Measurements from ENCODE around the gene OR6S1.
"Not testable (repeated sequence)": the region's sequence is repeated elsewhere in the genome, so short reads cannot be mapped to it uniquely, and the experiment has no call there.

OR6S1 gene

DNA sequence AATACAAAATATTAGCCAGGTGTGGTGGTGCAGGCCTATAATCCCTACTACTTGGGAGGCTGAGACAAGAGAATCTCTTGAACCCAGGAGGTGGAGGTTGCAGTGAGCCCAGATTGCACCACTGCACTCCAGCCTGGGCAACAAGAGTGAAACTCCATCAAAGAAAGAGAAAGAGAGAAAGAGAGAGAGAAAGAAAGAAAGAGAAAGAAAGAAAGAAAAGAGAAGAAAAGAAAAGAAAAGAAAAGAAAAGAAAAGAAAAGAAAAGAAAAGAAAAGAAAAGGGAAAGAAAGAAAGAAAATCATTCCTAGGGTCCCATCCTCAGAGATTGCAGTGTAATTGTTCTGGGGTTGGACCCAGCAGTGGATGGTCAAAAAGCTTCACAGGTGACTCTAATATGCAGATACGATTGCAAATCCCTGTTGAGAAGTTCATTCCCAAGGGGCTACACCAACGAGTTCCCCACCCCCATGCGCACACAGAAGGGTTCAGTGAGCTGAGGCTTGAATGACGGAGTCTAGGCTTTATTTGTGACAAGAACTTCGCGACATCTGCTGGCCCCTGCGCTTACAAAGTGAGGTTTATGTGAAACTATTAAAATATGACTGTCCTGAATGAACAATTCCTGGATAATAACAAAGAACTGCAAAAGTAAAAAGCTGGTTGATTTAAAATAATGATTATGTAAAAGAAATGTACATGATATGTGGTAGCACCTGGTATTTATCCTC, 32.9 kb downstream of the OR6S1 start:
- DNase-seq = no peak

DNA sequence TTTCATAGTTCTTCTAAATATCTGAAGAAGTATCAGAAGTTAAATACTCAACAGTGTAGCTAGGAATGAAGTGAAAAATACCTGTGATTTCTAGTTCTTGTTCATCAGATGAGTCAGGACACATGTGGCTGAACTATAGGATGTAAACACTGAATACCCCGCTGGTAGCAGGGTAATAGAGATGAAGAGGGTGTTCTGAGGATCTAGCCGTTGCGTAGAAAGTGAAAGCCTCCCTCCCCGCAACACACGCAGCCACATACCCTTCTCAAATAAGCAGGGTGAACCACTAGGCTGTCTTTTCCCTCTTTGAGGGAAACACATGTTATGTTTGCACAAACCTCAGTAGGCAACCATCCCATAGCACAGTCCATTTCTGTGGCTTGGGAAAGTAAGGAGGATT, 33.9 kb downstream of the OR6S1 start:
- DNase-seq = no peak

- DNase-seq = no peak
These were observed 34.6 kb downstream of the OR6S1 start for GRCh38 chr14:20606902-20607242.

GRCh38 chr14:20606190-20606901, 35.1 kb downstream of the OR6S1 start:
- DNase-seq = no peak

DNA sequence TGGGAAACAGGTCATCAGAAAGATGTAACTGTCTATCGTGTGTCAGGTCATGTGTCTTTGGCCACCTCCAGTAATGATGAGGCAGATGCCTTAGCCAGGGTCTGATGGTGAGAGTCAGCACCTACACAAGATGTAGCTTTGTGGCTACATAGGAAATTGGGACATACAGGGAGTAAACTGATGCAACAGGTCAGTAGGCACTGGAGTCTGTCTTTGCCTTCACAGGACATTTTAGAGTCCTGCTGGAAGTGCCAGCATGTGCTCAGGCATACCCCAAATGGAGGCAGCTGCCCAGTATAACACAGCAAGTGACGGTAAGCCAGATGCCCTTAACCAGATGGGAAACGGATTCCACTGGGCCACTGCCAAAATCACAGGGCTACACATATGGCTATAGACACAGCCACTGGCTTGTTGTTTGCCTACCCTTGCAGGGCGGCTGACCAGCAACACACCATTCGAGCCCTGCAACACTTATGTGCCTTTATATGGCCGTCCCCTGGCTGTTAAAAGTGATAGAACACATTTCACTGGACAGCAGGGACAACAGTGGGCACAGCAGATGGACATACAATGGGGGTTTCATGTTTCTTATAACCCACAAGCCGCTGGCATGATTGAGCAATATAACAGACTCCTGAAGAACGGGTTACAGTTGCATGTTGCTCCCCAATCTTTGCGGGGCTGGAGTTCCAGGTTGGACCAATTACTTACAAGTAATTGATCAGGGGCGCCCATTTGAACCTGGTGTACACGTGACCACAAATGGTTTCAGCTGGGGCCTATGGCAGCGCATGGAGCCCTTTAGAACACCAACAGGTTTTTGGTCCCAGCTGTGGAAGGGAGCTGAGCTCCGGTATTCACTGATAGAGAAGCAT, 37.4 kb downstream of the OR6S1 start:
- DNase-seq = no peak

DNA sequence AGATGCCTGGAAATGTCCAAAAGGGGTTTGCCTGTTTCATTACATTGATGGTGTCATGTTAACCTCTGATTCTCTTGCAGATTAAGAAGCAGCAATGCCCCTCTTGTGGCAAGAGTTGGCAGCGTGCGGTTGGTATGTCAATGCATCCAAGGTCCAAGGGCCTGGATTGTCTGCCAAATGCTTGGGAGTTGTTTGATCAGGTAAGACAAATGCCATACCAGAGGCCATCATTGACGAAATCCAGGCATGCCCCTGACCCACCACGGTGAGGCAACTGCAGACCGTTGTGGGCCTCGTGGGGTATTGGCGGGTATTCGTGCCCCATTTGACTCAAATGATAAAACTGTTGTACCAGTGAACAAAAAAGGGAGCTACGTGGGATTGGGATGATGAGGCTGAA, 38.9 kb downstream of the OR6S1 start:
- no peak for DNase-seq

GRCh38 chr14:20601522-20601921, 40.0 kb downstream of the OR6S1 start:
- no peak for DNase-seq

DNA sequence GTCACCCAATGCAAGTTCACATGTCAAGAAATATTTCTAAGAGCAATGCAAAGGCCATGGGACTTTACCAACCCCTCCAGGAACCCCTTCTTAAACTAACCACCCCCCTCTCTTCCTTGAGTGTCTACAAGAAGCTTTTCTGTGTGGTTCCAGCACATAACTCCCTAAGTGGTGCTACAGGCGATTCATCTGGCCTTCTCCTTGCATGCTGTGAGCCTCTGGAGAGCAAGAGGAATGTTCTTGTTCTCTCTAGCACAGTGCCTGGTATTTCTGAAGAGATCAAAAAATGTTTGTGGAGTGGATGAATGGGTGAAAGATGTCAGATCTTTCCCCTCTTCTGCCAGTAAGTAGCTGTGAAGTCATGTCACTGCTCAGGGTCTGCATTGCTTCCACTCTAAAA, 44.4 kb downstream of the OR6S1 start:
- DNase-seq = no peak

DNA sequence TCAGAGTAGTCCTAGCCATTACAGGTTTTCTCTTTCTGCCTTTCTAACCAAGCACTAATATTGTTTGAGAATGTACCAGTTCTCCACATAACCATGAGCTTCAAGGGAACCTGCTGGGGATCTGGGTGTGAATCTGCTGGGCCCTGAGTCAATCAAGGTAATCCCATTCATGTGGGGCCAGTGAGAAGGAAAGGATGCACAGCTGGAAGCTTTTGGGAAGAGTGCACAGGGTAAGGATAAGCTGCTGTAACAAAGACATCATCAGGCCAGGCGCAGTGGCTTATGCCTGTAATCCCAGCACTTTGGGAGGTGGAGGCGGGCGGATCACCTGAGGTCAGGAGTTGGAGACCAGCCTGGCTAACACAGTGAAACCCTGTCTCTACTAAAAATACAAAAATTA, 45.8 kb downstream of the OR6S1 start:
- DNase-seq = not testable (repeated sequence)

- no peak for DNase-seq
These were observed 48.9 kb downstream of the OR6S1 start for GRCh38 chr14:20592574-20592973.

DNA sequence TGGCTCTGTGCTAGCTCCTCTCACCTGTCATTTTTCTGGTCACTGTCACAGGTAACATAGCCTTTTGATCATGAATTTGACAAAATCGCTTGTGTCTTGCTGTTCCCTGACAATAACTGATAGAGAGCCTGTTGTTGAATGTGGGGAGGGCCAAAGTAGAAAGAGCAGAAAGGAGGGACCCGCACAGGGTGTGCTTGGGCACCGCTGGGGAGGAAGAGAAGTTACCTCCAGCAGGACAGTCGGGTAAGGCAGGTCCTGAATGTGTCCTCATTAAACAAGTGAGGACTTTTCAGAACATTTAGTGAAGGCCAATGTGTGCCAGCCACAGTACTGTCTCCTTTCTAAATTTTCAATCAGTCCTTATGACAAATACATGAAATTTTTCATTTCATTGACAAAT, 50.3 kb downstream of the OR6S1 start, which contains the start of gene RNASE12:
Gene RNASE12 (minus strand): TSS at position 142 of the 400 bp plus-strand sequence. CDS start 653 bp downstream, outside the sequence.
- DNase-seq = no peak

Data from activated naive CD4-positive, alpha-beta T cell (primary cell).